HCT116 (cell line): ENCODE data around the gene TMEM117. TPM values are rescaled to one million over a fixed set of nuclear protein-coding genes. Genes with fewer than 3 reads are reported as not detected.

Experiments used
- ATAC-seq: fragments of 200-7000 bp; cut with Tn5 transposase; 2 replicates; pipeline ENCODE4 v1.9.1; 2020; ENCODE audit warnings: mild to moderate bottlenecking, moderate library complexity
- BruUV-seq: library from RNA; stranded (reverse); fragments of 400-500 nt; replicated peaks from 2 replicates; lab custom pipeline; 2021; lab: Mats Ljungman, UMichigan
- CTCF ChIA-PET: fragments of 300-600 bp; sonication (Branson Sonifier 250); formaldehyde crosslinking; loops from one replicate; lab custom pipeline; 2021; ENCODE audit warnings: antibody characterized with exemption; lab: Charles Lee
- POLR2A ChIA-PET: fragments of 300-600, 350-600 bp; sonication (Branson Sonifier 250); formaldehyde crosslinking; loops from one replicate; lab custom pipeline; 2021; ENCODE audit warnings: antibody characterized with exemption; lab: Charles Lee
- RAD21 ChIA-PET, 2 experiments: fragments of 300-600 bp; sonication (Branson Sonifier 250); formaldehyde crosslinking; loops; one replicate each; lab custom pipeline; 2023; ENCODE audit warnings: low total read pairs in 2 of 2; ENCODE audit not compliant: uncharacterized antibody in 2 of 2, unreplicated experiment in 2 of 2, low non-redundant PET in 1 of 2; lab: Charles Lee
- DNase-seq: peaks from one replicate; pipeline ENCODE4 v3.0.0-alpha.2; 2010; ENCODE audit warnings: low read depth, low spot score
- H2AFZ ChIP-seq: fragments of 200-600 bp; shearing (Covaris generic), sonication (generic); 2 replicates; pipeline ENCODE4 v1.6.1; 2017; ENCODE audit warnings: low read depth, mixed run types, mixed read lengths, antibody characterized with exemption, low read length; ENCODE audit not compliant: poor library complexity, severe bottlenecking
- H3K27ac ChIP-seq: 2 replicates; pipeline ENCODE4 v1.5.1; 2012; ENCODE audit warnings: low read depth, low read length
- H3K27me3 ChIP-seq: fragments of 200-600 bp; sonication (generic); 2 replicates; pipeline ENCODE4 v1.6.1; 2016; ENCODE audit warnings: mixed run types, low read length, mixed read lengths; ENCODE audit not compliant: insufficient read depth
- H3K36me3 ChIP-seq, 2 experiments: fragments of 200-500 bp in 1 of 2; fragments of 200-600 bp in 1 of 2; sonication (Bioruptor generic) in 1 of 2; sonication (generic) in 1 of 2; 2 replicates each; pipeline versions ENCODE4 v1.5.1 to v1.6.1; 2014 to 2016; ENCODE audit warnings: low read length in 2 of 2, inconsistent platforms in 1 of 2, mixed read lengths in 1 of 2, mixed run types in 1 of 2; ENCODE audit not compliant: insufficient read depth in 2 of 2, control insufficient read depth in 1 of 2
- H3K4me1 ChIP-seq, 2 experiments: fragments of 200-600 bp in 1 of 2; sonication (generic) in 1 of 2; 2 replicates each; pipeline versions ENCODE4 v1.5.1 to v1.6.1; 2012 to 2017; ENCODE audit warnings: low read length in 2 of 2, inconsistent platforms in 1 of 2, mild to moderate bottlenecking in 1 of 2, mixed read lengths in 1 of 2, mixed run types in 1 of 2, moderate library complexity in 1 of 2; ENCODE audit not compliant: insufficient read depth in 2 of 2, control insufficient read depth in 1 of 2
- H3K4me2 ChIP-seq: fragments of 200-600 bp; sonication (generic); 2 replicates; pipeline ENCODE4 v1.6.1; 2017; ENCODE audit warnings: mixed run types, low read length, mixed read lengths
- H3K4me3 ChIP-seq, 2 experiments: fragments of 200-600 bp in 1 of 2; sonication (generic) in 1 of 2; replicated peaks in 1 of 2; 2 replicates each; pipeline ENCODE4 v1.5.1; 2011 to 2016; ENCODE audit warnings: low read length in 2 of 2, control low read depth in 1 of 2, low read depth in 1 of 2, mild to moderate bottlenecking in 1 of 2, mixed read lengths in 1 of 2, mixed run types in 1 of 2
- H3K79me2 ChIP-seq: fragments of 200-600 bp; sonication (generic); 2 replicates; pipeline ENCODE4 v1.6.1; 2017; ENCODE audit warnings: mild to moderate bottlenecking, mixed run types, low read length, moderate library complexity, mixed read lengths; ENCODE audit not compliant: insufficient read depth
- H3K9ac ChIP-seq: fragments of 200-600 bp; sonication (generic); 2 replicates; pipeline ENCODE4 v1.6.1; 2016; ENCODE audit warnings: low read length, mixed read lengths
- H3K9me2 ChIP-seq: fragments of 200-600 bp; sonication (generic), shearing (Covaris generic); 2 replicates; pipeline ENCODE4 v1.6.1; 2017; ENCODE audit warnings: mixed run types, mild to moderate bottlenecking, moderate library complexity; ENCODE audit not compliant: insufficient read depth
- H3K9me3 ChIP-seq, 2 experiments: fragments of 200-500 bp in 1 of 2; fragments of 200-600 bp in 1 of 2; sonication (Bioruptor generic) in 1 of 2; sonication (generic) in 1 of 2; 2 replicates each; pipeline ENCODE4 v1.6.1; 2014 to 2017; ENCODE audit warnings: low read length in 2 of 2, mixed read lengths in 2 of 2, inconsistent platforms in 1 of 2, low read depth in 1 of 2, mild to moderate bottlenecking in 1 of 2, mixed run types in 1 of 2, moderate library complexity in 1 of 2; ENCODE audit not compliant: control insufficient read depth in 1 of 2, insufficient read depth in 1 of 2
- H4K20me1 ChIP-seq: fragments of 200-600 bp; sonication (generic), shearing (Covaris generic); 2 replicates; pipeline ENCODE4 v1.6.1; 2017; ENCODE audit warnings: mixed run types, mild to moderate bottlenecking, moderate library complexity; ENCODE audit not compliant: insufficient read depth
- ATF3 ChIP-seq: IDR thresholded peaks from 2 replicates; pipeline ENCODE4 v1.6.1; 2012
- CEBPB ChIP-seq: IDR thresholded peaks from 2 replicates; pipeline ENCODE4 v1.6.1; 2012; ENCODE audit warnings: low read depth
- CTCF ChIP-seq, 3 experiments: fragments of 200-600 bp in 1 of 3; sonication (generic) in 1 of 3; IDR thresholded peaks in 2 of 3; conservative IDR thresholded peaks in 1 of 3; 2 replicates each; pipeline ENCODE4 v1.5.1; 2012 to 2017; ENCODE audit warnings: low read depth in 2 of 3, low read length in 2 of 3, antibody characterized with exemption in 1 of 3, borderline replicate concordance in 1 of 3, control low read depth in 1 of 3, mild to moderate bottlenecking in 1 of 3, mixed read lengths in 1 of 3, mixed run types in 1 of 3, moderate library complexity in 1 of 3; ENCODE audit not compliant: insufficient read depth in 1 of 3
- EGR1 ChIP-seq: IDR thresholded peaks from 2 replicates; pipeline ENCODE4 v1.6.1; 2012; ENCODE audit warnings: low read depth
- EZH2phosphoT487 ChIP-seq: fragments of 200-600 bp; IDR thresholded peaks from 2 replicates; pipeline ENCODE4 v1.6.1; 2018; ENCODE audit warnings: antibody characterized with exemption, borderline replicate concordance
- JUND ChIP-seq: IDR thresholded peaks from 2 replicates; pipeline ENCODE4 v1.6.1; 2012
- MAX ChIP-seq: IDR thresholded peaks from 2 replicates; pipeline ENCODE4 v1.6.1; 2012
- POLR2A ChIP-seq: IDR thresholded peaks from 2 replicates; pipeline ENCODE4 v1.7.0; 2011; ENCODE audit warnings: borderline replicate concordance; ENCODE audit not compliant: insufficient read depth, insufficient read length; ENCODE audit errors: extremely low read depth
- RAD21 ChIP-seq: IDR thresholded peaks from 2 replicates; pipeline ENCODE4 v1.6.1; 2012; ENCODE audit warnings: low read depth, mild to moderate bottlenecking
- REST ChIP-seq: IDR thresholded peaks from 2 replicates; pipeline ENCODE4 v1.6.1; 2012; ENCODE audit warnings: low read depth
- SIN3A ChIP-seq: IDR thresholded peaks from 2 replicates; pipeline ENCODE4 v1.6.1; 2012; ENCODE audit warnings: low read depth
- SRF ChIP-seq: IDR thresholded peaks from 2 replicates; pipeline ENCODE4 v1.6.1; 2012; ENCODE audit warnings: low read depth
- ZFX ChIP-seq: fragments of 450-650 bp; IDR thresholded peaks from 2 replicates; pipeline ENCODE4 v1.6.1; 2017
- intact Hi-C: fragments of 100-400 bp; cut with micrococcal nuclease; formaldehyde crosslinking; loops from 2 replicates; pipeline ENCODE4 v1.10.0; 2022
- total RNA-seq: library from RNA; stranded (reverse); gene quantifications from one replicate; pipeline ENCODE4 v1.2.1, GENCODE V29; 2021; ENCODE audit not compliant: unreplicated experiment

The TMEM117 gene
- total RNA-seq, 1 experiment from 2014 or later = 3.6 TPM

GRCh38 chr12:44184499-44185206 lies 348.8 kb downstream of the TMEM117 start:
- POLR2A ChIA-PET = no interaction called here
- BruUV-seq = no TSS peak
- CTCF ChIA-PET = no interaction called here

More at GRCh38 chr12:44184499-44185206, 348.8 kb downstream of the TMEM117 start:
- DNase-seq (no peak), ATAC-seq (no peak)
- no peak for TF ChIP-seq SRF
- no peak for TF ChIP-seq ZFX
- TF ChIP-seq REST = no peak
- no peak for TF ChIP-seq CEBPB
- TF ChIP-seq EGR1 = no peak
- TF ChIP-seq SIN3A = no peak
- TF ChIP-seq POLR2A = no peak
- no peak for TF ChIP-seq MAX
- TF ChIP-seq JUND = no peak
- TF ChIP-seq EZH2phosphoT487 = no peak
- TF ChIP-seq ATF3 = no peak
- TF ChIP-seq RAD21 = no peak
- no peak for TF ChIP-seq CTCF (IDR thresholded peaks at IDR 0.05 in 2 of 3, conservative IDR thresholded peaks at IDR 0.05 in 1 of 3; ENCODE audit: borderline replicate concordance in 1 of 3, insufficient read depth in 1 of 3, low read depth in 2 of 3, low read length in 2 of 3)
- Histone ChIP-seq H2AFZ (no peak overlapping the region), H4K20me1 (no peaks in the 10 kb centered on the region), H3K9ac (no peak overlapping the region), H3K27ac (no peak overlapping the region), H3K9me3 (no peaks in the 10 kb centered on the region), H3K4me3 (no peak overlapping the region), H3K9me2 (no peaks in the 10 kb centered on the region), H3K27me3 (no peaks in the 10 kb centered on the region), H3K4me1 (no peaks in the 10 kb centered on the region), H3K4me2 (no peak overlapping the region), H3K79me2 (no peaks in the 10 kb centered on the region), H3K36me3 (no peaks in the 10 kb centered on the region)
- intact Hi-C loops = no loop called here
- RAD21 ChIA-PET = no interaction called here
